ENCODE measurements around the gene FHIT.
"Not testable (repeated sequence)": the region's sequence is repeated elsewhere in the genome, so short reads cannot be mapped to it uniquely, and the experiment has no call there.

The FHIT gene

GRCh38 chr3:61199843-61200242 lies 51.4 kb downstream of the FHIT start:
- H3K4me3 ChIP-seq (ENCODE audit: control insufficient read depth, low read depth, low read length), result no peak overlapping the region
- TF ChIP-seq, protein P1, sequence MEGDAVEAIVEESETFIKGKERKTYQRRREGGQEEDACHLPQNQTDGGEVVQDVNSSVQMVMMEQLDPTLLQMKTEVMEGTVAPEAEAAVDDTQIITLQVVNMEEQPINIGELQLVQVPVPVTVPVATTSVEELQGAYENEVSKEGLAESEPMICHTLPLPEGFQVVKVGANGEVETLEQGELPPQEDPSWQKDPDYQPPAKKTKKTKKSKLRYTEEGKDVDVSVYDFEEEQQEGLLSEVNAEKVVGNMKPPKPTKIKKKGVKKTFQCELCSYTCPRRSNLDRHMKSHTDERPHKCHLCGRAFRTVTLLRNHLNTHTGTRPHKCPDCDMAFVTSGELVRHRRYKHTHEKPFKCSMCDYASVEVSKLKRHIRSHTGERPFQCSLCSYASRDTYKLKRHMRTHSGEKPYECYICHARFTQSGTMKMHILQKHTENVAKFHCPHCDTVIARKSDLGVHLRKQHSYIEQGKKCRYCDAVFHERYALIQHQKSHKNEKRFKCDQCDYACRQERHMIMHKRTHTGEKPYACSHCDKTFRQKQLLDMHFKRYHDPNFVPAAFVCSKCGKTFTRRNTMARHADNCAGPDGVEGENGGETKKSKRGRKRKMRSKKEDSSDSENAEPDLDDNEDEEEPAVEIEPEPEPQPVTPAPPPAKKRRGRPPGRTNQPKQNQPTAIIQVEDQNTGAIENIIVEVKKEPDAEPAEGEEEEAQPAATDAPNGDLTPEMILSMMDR (IDR thresholded peaks at IDR 0.05; ENCODE audit: control insufficient read depth, insufficient read depth, low read depth, low read length, missing control alignments), result no peak
- no peak for DNase-seq (ENCODE audit: low read depth)

DNA sequence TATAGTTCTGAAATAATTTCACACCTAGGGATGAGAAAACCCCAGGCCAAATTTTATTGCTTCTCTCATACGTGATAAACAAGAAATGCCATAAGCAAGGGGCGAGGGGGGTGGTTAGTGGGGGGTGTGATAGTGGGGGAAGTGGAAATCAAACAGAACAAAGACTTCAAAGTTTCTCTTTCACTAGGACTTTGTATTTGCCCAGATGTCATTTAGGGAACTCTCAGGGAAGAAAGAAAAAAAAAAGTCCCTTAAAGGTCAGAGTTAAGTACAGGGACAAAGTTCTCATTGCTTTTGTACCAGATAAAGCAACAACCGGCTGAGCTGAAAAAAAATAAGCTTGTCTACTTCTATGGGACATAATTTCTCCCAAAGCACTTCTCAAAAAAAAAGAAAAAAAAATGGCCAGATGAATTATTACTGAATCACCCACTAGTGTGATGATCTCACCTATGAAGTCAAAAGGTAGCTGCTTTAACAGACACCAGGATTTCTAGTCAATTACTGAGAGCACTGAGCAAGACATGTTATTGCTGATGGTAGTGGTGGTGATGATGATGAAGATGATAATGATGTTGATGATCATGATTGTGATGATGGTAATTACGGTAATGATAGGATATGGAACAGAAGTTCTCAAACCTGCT lies 56.2 kb downstream of the FHIT start:
- H3K4me3 ChIP-seq (ENCODE audit: control insufficient read depth, low read depth, low read length), result no peak overlapping the region
- DNase-seq (ENCODE audit: low read depth), result no peak
- TF ChIP-seq, protein P1 (IDR thresholded peaks at IDR 0.05; ENCODE audit: control insufficient read depth, insufficient read depth, low read depth, low read length, missing control alignments), result no peak

- no peak overlapping the region for H3K4me3 ChIP-seq (ENCODE audit: control insufficient read depth, low read depth, low read length)
- no peak for DNase-seq (ENCODE audit: low read depth)
- TF ChIP-seq, protein P1 (IDR thresholded peaks at IDR 0.05; ENCODE audit: control insufficient read depth, insufficient read depth, low read depth, low read length, missing control alignments), result no peak
These were observed 59.0 kb downstream of the FHIT start for GRCh38 chr3:61192222-61192621.

DNA sequence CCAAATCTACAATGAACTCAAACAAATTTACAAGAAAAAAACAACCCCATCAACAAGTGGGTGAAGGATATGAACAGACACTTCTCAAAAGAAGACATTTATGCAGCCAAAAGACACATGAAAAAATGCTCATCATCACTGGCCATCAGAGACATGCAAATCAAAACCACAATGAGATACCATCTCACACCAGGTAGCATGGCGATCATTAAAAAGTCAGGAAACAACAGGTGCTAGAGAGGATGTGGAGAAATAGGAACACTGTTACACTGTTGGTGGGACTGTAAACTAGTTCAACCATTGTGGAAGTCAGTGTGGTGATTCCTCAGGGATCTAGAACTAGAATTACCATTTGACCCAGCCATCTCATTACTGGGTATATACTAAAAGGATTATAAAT lies 61.0 kb downstream of the FHIT start:
- H3K4me3 ChIP-seq (ENCODE audit: control insufficient read depth, low read depth, low read length); DNase-seq (ENCODE audit: low read depth): not testable (repeated sequence)

GRCh38 chr3:61186030-61186429 lies 65.2 kb downstream of the FHIT start:
- TF ChIP-seq, protein P1 (IDR thresholded peaks at IDR 0.05; ENCODE audit: control insufficient read depth, insufficient read depth, low read depth, low read length, missing control alignments), result no peak
- no peak for DNase-seq (ENCODE audit: low read depth)
- H3K4me3 ChIP-seq (ENCODE audit: control insufficient read depth, low read depth, low read length), result no peak overlapping the region

DNA sequence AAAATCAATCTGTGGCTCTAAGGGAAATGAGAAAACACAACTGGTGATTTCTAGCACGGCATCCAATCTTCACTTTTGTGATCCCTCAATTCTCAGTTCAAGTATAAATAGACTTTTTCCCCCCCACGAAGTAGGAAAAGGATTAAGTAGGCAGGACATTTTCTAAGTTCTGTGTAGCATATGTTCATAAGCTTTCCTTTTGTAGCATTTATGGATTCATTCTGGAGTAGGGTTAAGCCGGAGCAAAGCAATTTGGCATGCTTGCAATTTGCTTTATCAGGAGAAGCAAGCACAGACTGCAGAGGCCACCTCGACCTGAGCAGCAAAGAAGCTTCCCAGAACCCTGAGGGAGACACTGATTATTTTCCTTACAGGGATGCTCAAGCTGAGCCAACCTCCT lies 66.3 kb downstream of the FHIT start:
- TF ChIP-seq, protein P1 (IDR thresholded peaks at IDR 0.05; ENCODE audit: control insufficient read depth, insufficient read depth, low read depth, low read length, missing control alignments), result no peak
- no peak for DNase-seq (ENCODE audit: low read depth)
- no peak overlapping the region for H3K4me3 ChIP-seq (ENCODE audit: control insufficient read depth, low read depth, low read length)

DNA sequence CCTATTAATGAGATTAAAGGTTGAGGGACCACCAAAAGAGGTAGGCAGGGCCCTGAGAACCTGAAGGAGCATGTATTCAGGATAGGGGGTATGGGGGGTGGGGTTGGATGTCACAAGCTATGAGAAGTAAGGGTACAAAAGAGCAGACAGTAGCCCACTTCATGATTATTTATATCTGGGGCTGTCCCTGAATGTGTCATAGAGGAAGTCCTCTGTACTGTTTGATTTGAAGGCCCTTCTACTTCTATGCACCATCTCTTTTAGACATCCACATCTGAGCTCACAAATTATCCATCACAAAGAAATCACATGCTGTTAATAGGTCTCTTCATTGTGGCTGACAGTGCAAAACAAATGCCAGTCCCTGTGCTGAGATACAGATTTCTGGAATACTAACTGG lies 68.6 kb downstream of the FHIT start:
- TF ChIP-seq, protein P1 (IDR thresholded peaks at IDR 0.05; ENCODE audit: control insufficient read depth, insufficient read depth, low read depth, low read length, missing control alignments), result no peak
- H3K4me3 ChIP-seq (ENCODE audit: control insufficient read depth, low read depth, low read length), result no peak overlapping the region
- DNase-seq (ENCODE audit: low read depth), result no peak

All from AG09309 (cell line).